Skeletal muscle tissue (tissue), 4 donors: ENCODE results near the gene MAT2A. TPM values are rescaled to one million over a fixed set of nuclear protein-coding genes. Genes with fewer than 3 reads are reported as not detected.

ENCODE experiments used
- H3K27ac ChIP-seq: one replicate; pipeline ENCODE4 v1.7.0; 2013; ENCODE audit warnings: mild to moderate bottlenecking, low read depth, low read length, inconsistent platforms
- H3K27me3 ChIP-seq, 3 donors: one replicate each; pipeline ENCODE4 v1.7.0; 2013; ENCODE audit warnings: low read length in 3 of 3; ENCODE audit not compliant: control insufficient read depth in 3 of 3, insufficient read depth in 3 of 3
- H3K36me3 ChIP-seq, 3 donors: one replicate each; pipeline ENCODE4 v1.7.0; 2013; ENCODE audit warnings: low read length in 3 of 3; ENCODE audit not compliant: control insufficient read depth in 3 of 3, insufficient read depth in 3 of 3
- H3K4me1 ChIP-seq, 3 donors: one replicate each; pipeline ENCODE4 v1.7.0; 2013; ENCODE audit warnings: low read length in 3 of 3, mild to moderate bottlenecking in 3 of 3; ENCODE audit not compliant: control insufficient read depth in 3 of 3, insufficient read depth in 3 of 3
- H3K4me3 ChIP-seq, 3 donors: one replicate each; pipeline ENCODE4 v1.7.0; 2013; ENCODE audit warnings: low read length in 3 of 3
- H3K9ac ChIP-seq, 3 donors: one replicate each; pipeline ENCODE4 v1.7.0; 2013; ENCODE audit warnings: low read length in 3 of 3, mild to moderate bottlenecking in 3 of 3, moderate library complexity in 2 of 3, low read depth in 1 of 3
- H3K9me3 ChIP-seq, 3 donors: one replicate each; pipeline ENCODE4 v1.7.0; 2013; ENCODE audit warnings: low read length in 3 of 3; ENCODE audit not compliant: control insufficient read depth in 3 of 3
- total RNA-seq: library from RNA; depleted of rRNA; stranded (reverse); fragments of >200 nt; gene quantifications from one replicate; pipeline ENCODE4 v1.2.3, GENCODE V29; 2014
- donor health status: Osteomylitis.

MAT2A gene
- total RNA-seq, 1 donor from 2014 or later: 57.9 TPM

GRCh38 chr2:85524336-85524908 lies 14.5 kb upstream of the MAT2A start:
- Histone ChIP-seq H3K36me3 (no peaks in the 10 kb centered on the region), H3K27ac (peak overlapping the region; percentile 30), H3K9ac (peak overlapping the region in 1 of 3 donors; percentile 45), H3K4me3 (no peak overlapping the region), H3K9me3 (no peaks in the 10 kb centered on the region), H3K4me1 (peaks cover 6 to 17% (median 10%) of the 10 kb centered on the region in 3 donors), H3K27me3 (no peaks in the 10 kb centered on the region)

- Histone ChIP-seq H3K27me3 (no peaks in the 10 kb centered on the region), H3K4me3 (no peak overlapping the region), H3K4me1 (peaks cover 6 to 17% (median 10%) of the 10 kb centered on the region in 3 donors), H3K27ac (peak overlapping the region; percentile 40), H3K9ac (peak overlapping the region in 1 of 3 donors; percentile 33), H3K36me3 (no peaks in the 10 kb centered on the region), H3K9me3 (no peaks in the 10 kb centered on the region)
These were observed 13.9 kb upstream of the MAT2A start for GRCh38 chr2:85525029-85525428.

- Histone ChIP-seq H3K36me3 (no peaks in the 10 kb centered on the region), H3K27ac (peak overlapping the region; percentile 40), H3K27me3 (no peaks in the 10 kb centered on the region), H3K4me3 (no peak overlapping the region), H3K9me3 (no peaks in the 10 kb centered on the region), H3K9ac (no peak overlapping the region), H3K4me1 (peaks cover 6 to 17% (median 10%) of the 10 kb centered on the region in 3 donors)
These were observed 13.4 kb upstream of the MAT2A start for GRCh38 chr2:85525567-85525966.

GRCh38 chr2:85527787-85528186 lies 11.2 kb upstream of the MAT2A start:
- no peaks in the 10 kb centered on the region for H3K9me3 ChIP-seq
- peaks cover 6 to 17% (median 12%) of the 10 kb centered on the region in 3 donors for H3K4me1 ChIP-seq
- no peak overlapping the region for H3K27ac ChIP-seq
- H3K27me3 ChIP-seq: no peaks in the 10 kb centered on the region
- H3K9ac ChIP-seq: no peak overlapping the region
- no peaks in the 10 kb centered on the region for H3K36me3 ChIP-seq
- H3K4me3 ChIP-seq: no peak overlapping the region

- H3K9ac ChIP-seq: no peak overlapping the region
- no peak overlapping the region for H3K27ac ChIP-seq
- no peaks in the 10 kb centered on the region for H3K9me3 ChIP-seq
- H3K27me3 ChIP-seq: no peaks in the 10 kb centered on the region
- no peak overlapping the region for H3K4me3 ChIP-seq
- no peaks in the 10 kb centered on the region for H3K36me3 ChIP-seq
- peaks cover 6 to 17% (median 12%) of the 10 kb centered on the region in 3 donors for H3K4me1 ChIP-seq
These were observed 10.6 kb upstream of the MAT2A start for GRCh38 chr2:85528355-85528754.

GRCh38 chr2:85529809-85530208 lies 9.2 kb upstream of the MAT2A start:
- no peak overlapping the region for H3K9ac ChIP-seq
- H3K27ac ChIP-seq: no peak overlapping the region
- H3K36me3 ChIP-seq: no peaks in the 10 kb centered on the region
- H3K27me3 ChIP-seq: no peaks in the 10 kb centered on the region
- no peaks in the 10 kb centered on the region for H3K9me3 ChIP-seq
- H3K4me1 ChIP-seq: peaks cover 0 to 9% (median 7%) of the 10 kb centered on the region in 3 donors
- H3K4me3 ChIP-seq: no peak overlapping the region

- Histone ChIP-seq H3K4me3 (no peak overlapping the region), H3K9ac (no peak overlapping the region), H3K27ac (no peak overlapping the region), H3K36me3 (no peaks in the 10 kb centered on the region), H3K27me3 (no peaks in the 10 kb centered on the region), H3K4me1 (peaks cover 0 to 2% (median 2%) of the 10 kb centered on the region in 3 donors), H3K9me3 (no peaks in the 10 kb centered on the region)
These were observed 7.4 kb upstream of the MAT2A start for GRCh38 chr2:85531589-85531988.

- H3K4me3 ChIP-seq: no peak overlapping the region
- no peak overlapping the region for H3K9ac ChIP-seq
- peaks cover 8 to 11% (median 10%) of the 10 kb centered on the region in 3 donors for H3K4me1 ChIP-seq
- H3K27me3 ChIP-seq: no peaks in the 10 kb centered on the region
- no peak overlapping the region for H3K27ac ChIP-seq
- no peaks in the 10 kb centered on the region for H3K9me3 ChIP-seq
- H3K36me3 ChIP-seq: no peaks in the 10 kb centered on the region
These were observed 4.9 kb upstream of the MAT2A start for GRCh38 chr2:85534099-85534498.

GRCh38 chr2:85534881-85535280 lies 4.1 kb upstream of the MAT2A start:
- no peaks in the 10 kb centered on the region for H3K9me3 ChIP-seq
- H3K9ac ChIP-seq: no peak overlapping the region
- peaks cover 8 to 11% (median 10%) of the 10 kb centered on the region in 3 donors for H3K4me1 ChIP-seq
- H3K36me3 ChIP-seq: no peaks in the 10 kb centered on the region
- H3K27me3 ChIP-seq: no peaks in the 10 kb centered on the region
- no peak overlapping the region for H3K27ac ChIP-seq
- H3K4me3 ChIP-seq: no peak overlapping the region

GRCh38 chr2:85536479-85536878 lies 2.5 kb upstream of the MAT2A start:
- H3K4me3 ChIP-seq: no peak overlapping the region
- peaks cover 16 to 26% (median 18%) of the 10 kb centered on the region in 3 donors for H3K4me1 ChIP-seq
- no peaks in the 10 kb centered on the region for H3K27me3 ChIP-seq
- H3K9me3 ChIP-seq: no peaks in the 10 kb centered on the region
- no peak overlapping the region for H3K27ac ChIP-seq
- H3K9ac ChIP-seq: peak overlapping the region in 1 of 3 donors; percentile 100
- peaks cover 6 to 11% (median 9%) of the 10 kb centered on the region in 3 donors for H3K36me3 ChIP-seq
